NCI-H446 treated with DMSO at 0.1 percent for 48 hours (cell line): ENCODE measurements around the gene BMP5.
A peak's percentile ranks its signal among the peaks of the same experiment; 100 is the strongest.

Experiments
- DNase-seq: peaks from one replicate; lab custom pipeline; 2025; lab: John Stamatoyannopoulos, UW

The BMP5 gene

GRCh38 chr6:55872866-55873265 is 2.5 kb downstream of the BMP5 start:
- DNase-seq, result no peak

- DNase-seq, result no peak
Measured at GRCh38 chr6:55870181-55870813, 5.1 kb downstream of the BMP5 start.

- no peak for DNase-seq
Measured at GRCh38 chr6:55869674-55870073, 5.7 kb downstream of the BMP5 start.

- DNase-seq, result no peak
Measured at GRCh38 chr6:55868771-55869479, 6.5 kb downstream of the BMP5 start.

- DNase-seq, result no peak
Measured at GRCh38 chr6:55868176-55868575, 7.2 kb downstream of the BMP5 start.

- DNase-seq, result no peak
Measured at GRCh38 chr6:55866128-55866527, 9.3 kb downstream of the BMP5 start.

- no peak for DNase-seq
Measured at GRCh38 chr6:55853008-55854001, 22.1 kb downstream of the BMP5 start.

GRCh38 chr6:55841341-55841740 is 34.0 kb downstream of the BMP5 start:
- DNase-seq, result no peak

GRCh38 chr6:55839080-55839479 is 36.3 kb downstream of the BMP5 start:
- no peak for DNase-seq

- no peak for DNase-seq
Measured at GRCh38 chr6:55836945-55837344, 38.4 kb downstream of the BMP5 start.

GRCh38 chr6:55836481-55836880 is 38.9 kb downstream of the BMP5 start:
- DNase-seq, result peak; percentile 4

- no peak for DNase-seq
Measured at GRCh38 chr6:55835220-55835619, 40.2 kb downstream of the BMP5 start.

- no peak for DNase-seq
Measured at GRCh38 chr6:55833284-55833683, 42.1 kb downstream of the BMP5 start.

- no peak for DNase-seq
Measured at GRCh38 chr6:55827818-55828522, 47.4 kb downstream of the BMP5 start.

GRCh38 chr6:55826941-55827340 is 48.4 kb downstream of the BMP5 start:
- DNase-seq, result no peak

- no peak for DNase-seq
Measured at GRCh38 chr6:55825402-55826051, 49.9 kb downstream of the BMP5 start.

- DNase-seq, result no peak
Measured at GRCh38 chr6:55822815-55823214, 52.6 kb downstream of the BMP5 start.

GRCh38 chr6:55822005-55822404 is 53.4 kb downstream of the BMP5 start:
- DNase-seq, result no peak

GRCh38 chr6:55820696-55821095 is 54.7 kb downstream of the BMP5 start:
- no peak for DNase-seq

GRCh38 chr6:55819811-55820210 is 55.6 kb downstream of the BMP5 start:
- no peak for DNase-seq

GRCh38 chr6:55818482-55818881 is 56.9 kb downstream of the BMP5 start:
- no peak for DNase-seq

GRCh38 chr6:55812509-55812908 is 62.9 kb downstream of the BMP5 start:
- no peak for DNase-seq
